HCT116 (cell line): ENCODE results near the gene MRPS12.
"Not testable (repeated sequence)": the region's sequence is repeated elsewhere in the genome, so short reads cannot be mapped to it uniquely, and the experiment has no call there.

Source experiments
- CTCF ChIP-seq, 3 experiments: fragments of 200-600 bp in 1 of 3; sonication (generic) in 1 of 3; IDR thresholded peaks in 2 of 3; conservative IDR thresholded peaks in 1 of 3; 2 replicates each; pipeline ENCODE4 v1.5.1; 2012 to 2017; ENCODE audit warnings: low read depth in 2 of 3, low read length in 2 of 3, antibody characterized with exemption in 1 of 3, borderline replicate concordance in 1 of 3, control low read depth in 1 of 3, mild to moderate bottlenecking in 1 of 3, mixed read lengths in 1 of 3, mixed run types in 1 of 3, moderate library complexity in 1 of 3; ENCODE audit not compliant: insufficient read depth in 1 of 3
- POLR2AphosphoS5 ChIP-seq: IDR thresholded peaks from 2 replicates; pipeline ENCODE4 v1.6.1; 2011; ENCODE audit warnings: mild to moderate bottlenecking, low read depth, low read length, moderate library complexity
- ZNF274 ChIP-seq: fragments of 200-500 bp; sonication (Bioruptor generic); IDR thresholded peaks from 2 replicates; pipeline ENCODE4 v1.6.1; 2014; ENCODE audit warnings: mild to moderate bottlenecking, low read depth, low read length, inconsistent platforms

- TF ChIP-seq ZNF274; POLR2AphosphoS5; CTCF (IDR thresholded peaks at IDR 0.05 in 2 of 3, conservative IDR thresholded peaks at IDR 0.05 in 1 of 3; ENCODE audit: borderline replicate concordance in 1 of 3, insufficient read depth in 1 of 3, low read depth in 2 of 3, low read length in 2 of 3): not testable (repeated sequence)
Observed at GRCh38 chr19:38884691-38885090, 46.1 kb upstream of the MRPS12 start.
